ENCODE data around the gene C5.

DNA sequence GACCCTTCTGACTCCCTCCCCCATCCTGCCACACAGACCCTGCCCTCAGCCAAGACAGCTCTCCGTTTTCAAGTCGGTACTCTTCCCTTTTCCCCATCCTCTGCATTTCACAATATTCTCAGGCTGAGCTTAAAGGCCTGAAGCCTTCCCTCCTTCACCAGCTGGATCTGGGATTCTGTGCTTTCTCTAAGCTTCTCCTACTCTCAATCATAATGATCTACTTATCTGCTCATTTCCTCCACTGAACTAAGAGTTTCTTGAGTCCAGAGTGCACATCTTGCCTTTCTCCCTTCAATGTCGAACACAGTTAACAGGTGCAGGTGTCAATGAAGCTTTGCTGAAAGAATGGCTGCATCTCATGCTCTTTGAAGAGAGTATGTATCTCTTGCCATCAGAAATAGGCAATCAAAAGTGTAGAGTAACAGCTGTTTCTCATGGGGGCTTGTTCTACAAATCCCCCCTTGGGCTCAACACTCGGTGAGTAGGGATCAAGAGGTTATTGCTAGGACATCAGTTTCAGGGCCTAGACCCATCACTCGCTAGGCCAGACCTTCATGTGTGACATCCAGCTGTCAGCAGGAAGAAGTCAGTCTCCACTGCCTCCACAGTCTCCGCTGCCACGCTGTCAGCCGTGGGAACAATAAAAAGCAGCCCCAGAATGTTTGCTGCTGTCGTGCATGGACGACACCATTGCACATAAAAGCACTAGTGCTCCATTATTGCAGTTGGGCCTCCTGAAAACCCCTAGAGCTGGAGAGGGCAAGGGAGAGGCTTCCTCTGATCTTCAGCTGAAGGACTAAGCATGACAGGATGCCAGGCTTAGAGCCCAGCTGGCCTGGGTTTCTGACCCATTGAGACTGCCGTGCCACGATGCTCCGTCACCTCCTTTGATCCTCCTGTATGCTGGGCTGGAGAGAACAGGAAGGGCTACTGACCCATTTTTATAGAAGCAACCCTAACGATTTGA lies 147.2 kb downstream of the C5 start:
- TF ChIP-seq, protein P1, sequence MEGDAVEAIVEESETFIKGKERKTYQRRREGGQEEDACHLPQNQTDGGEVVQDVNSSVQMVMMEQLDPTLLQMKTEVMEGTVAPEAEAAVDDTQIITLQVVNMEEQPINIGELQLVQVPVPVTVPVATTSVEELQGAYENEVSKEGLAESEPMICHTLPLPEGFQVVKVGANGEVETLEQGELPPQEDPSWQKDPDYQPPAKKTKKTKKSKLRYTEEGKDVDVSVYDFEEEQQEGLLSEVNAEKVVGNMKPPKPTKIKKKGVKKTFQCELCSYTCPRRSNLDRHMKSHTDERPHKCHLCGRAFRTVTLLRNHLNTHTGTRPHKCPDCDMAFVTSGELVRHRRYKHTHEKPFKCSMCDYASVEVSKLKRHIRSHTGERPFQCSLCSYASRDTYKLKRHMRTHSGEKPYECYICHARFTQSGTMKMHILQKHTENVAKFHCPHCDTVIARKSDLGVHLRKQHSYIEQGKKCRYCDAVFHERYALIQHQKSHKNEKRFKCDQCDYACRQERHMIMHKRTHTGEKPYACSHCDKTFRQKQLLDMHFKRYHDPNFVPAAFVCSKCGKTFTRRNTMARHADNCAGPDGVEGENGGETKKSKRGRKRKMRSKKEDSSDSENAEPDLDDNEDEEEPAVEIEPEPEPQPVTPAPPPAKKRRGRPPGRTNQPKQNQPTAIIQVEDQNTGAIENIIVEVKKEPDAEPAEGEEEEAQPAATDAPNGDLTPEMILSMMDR (IDR thresholded peaks at IDR 0.05), result no peak
- TF ChIP-seq POLR2A (IDR thresholded peaks at IDR 0.05), result no peak

All from Peyer's patch (tissue), 4 donors.